ENCODE results near the gene TIMP2.

The TIMP2 gene

DNA sequence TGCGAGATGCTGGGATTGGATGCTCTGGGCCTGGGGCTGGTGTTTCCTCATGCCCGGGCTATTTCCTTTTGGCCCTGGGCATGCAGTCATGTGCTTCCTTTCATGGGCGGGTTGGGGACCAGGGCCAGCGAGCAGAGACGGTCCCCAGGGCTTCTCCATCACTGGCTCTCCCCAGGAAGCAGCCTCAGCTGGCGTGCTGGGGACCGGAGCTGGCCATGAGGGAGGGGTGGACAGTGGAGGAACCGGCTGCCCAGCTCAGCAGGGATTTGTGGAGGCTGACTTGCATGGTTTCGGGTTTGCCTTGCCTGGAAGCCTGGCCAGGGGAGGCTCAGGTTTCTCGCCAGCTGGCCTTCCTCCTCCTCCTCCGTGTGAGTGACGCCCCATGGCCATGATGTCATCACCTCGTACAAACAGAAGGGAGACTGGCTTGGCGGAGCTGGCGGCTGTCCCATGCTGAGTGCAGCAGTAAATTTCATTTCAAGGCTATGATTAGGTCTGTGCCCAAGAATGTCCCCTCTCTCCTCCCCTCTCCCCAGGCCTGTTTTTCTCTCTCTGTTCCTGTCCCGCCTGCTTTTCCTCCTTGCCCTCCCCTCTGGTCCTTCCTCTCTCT is 8.9 kb upstream of the TIMP2 start:
- H3K27me3 ChIP-seq (replicated peaks; ENCODE audit: control insufficient read depth, insufficient read depth, low read length, poor library complexity, severe bottlenecking), result no peaks in the 10 kb centered on the region
- no peak for DNase-seq
- H3K9me3 ChIP-seq (ENCODE audit: control insufficient read depth, low read length), result no peaks in the 10 kb centered on the region
- H3K4me3 ChIP-seq (ENCODE audit: insufficient read depth, low read depth, low read length, poor library complexity, severe bottlenecking), result no peak overlapping the region
- peaks cover 9% of the 10 kb centered on the region for H3K4me1 ChIP-seq (ENCODE audit: control insufficient read depth, insufficient read depth, low read length, poor library complexity, severe bottlenecking)
- H3K27ac ChIP-seq (ENCODE audit: insufficient read depth, low read length, poor library complexity, severe bottlenecking), result no peak overlapping the region
- H3K36me3 ChIP-seq (ENCODE audit: control insufficient read depth, insufficient read depth, low read length), result no peaks in the 10 kb centered on the region

- peak; percentile 18 to 22 (median 20) for DNase-seq
- Histone ChIP-seq H3K36me3 (ENCODE audit: control insufficient read depth, insufficient read depth, low read length) (no peaks in the 10 kb centered on the region), H3K4me1 (ENCODE audit: control insufficient read depth, insufficient read depth, low read length, poor library complexity, severe bottlenecking) (peaks cover 9% of the 10 kb centered on the region), H3K9me3 (ENCODE audit: control insufficient read depth, low read length) (no peaks in the 10 kb centered on the region), H3K27me3 (replicated peaks; ENCODE audit: control insufficient read depth, insufficient read depth, low read length, poor library complexity, severe bottlenecking) (no peaks in the 10 kb centered on the region), H3K27ac (ENCODE audit: insufficient read depth, low read length, poor library complexity, severe bottlenecking) (no peak overlapping the region), H3K4me3 (ENCODE audit: insufficient read depth, low read depth, low read length, poor library complexity, severe bottlenecking) (no peak overlapping the region)
These were observed 8.1 kb upstream of the TIMP2 start for GRCh38 chr17:78933025-78933958.

DNA sequence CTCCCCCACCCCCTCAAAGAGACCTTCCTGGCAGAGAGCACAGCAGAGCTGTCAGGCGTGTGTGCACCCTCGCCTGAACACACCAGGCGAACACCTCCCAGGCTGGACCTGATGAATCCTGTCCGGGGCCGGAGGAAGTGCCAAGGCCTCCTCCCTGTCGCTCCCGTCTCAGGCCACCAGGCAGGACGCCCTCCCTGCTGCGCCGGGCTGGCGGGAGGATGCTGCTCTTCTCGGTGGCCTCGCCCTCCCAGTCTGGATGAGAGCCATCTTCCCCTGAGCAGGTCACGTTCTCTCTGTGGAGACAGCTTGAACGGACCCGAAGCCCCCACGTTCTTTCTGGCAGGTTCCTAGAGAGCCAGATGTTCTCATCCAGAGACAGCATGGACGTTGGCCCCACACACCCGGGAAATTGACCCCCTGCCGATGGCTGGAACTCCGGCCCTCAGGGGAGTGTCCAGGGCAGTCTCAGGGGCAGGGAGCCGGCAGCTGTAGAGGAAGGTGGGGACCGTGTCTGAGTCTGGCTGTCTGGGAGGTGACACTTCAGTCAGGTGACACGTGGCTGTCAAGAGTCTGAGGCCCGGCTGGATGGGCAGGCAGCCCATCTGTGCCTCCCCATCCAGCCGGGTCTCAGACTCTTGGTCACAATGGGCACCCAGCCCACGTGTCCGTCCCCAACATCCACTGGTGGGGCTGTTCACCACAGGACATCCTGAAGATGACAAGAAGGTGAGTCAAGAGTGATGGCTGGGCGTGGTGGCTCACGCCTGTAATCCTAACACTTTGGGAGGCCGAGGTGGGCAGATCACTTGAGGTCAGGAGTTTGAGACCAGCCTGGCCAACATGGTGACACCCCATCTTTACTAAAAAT is 5.0 kb upstream of the TIMP2 start:
- Histone ChIP-seq H3K4me3 (ENCODE audit: insufficient read depth, low read depth, low read length, poor library complexity, severe bottlenecking) (no peak overlapping the region), H3K4me1 (ENCODE audit: control insufficient read depth, insufficient read depth, low read length, poor library complexity, severe bottlenecking) (peaks cover 15% of the 10 kb centered on the region), H3K36me3 (ENCODE audit: control insufficient read depth, insufficient read depth, low read length) (no peaks in the 10 kb centered on the region), H3K27ac (ENCODE audit: insufficient read depth, low read length, poor library complexity, severe bottlenecking) (no peak overlapping the region), H3K27me3 (replicated peaks; ENCODE audit: control insufficient read depth, insufficient read depth, low read length, poor library complexity, severe bottlenecking) (peaks cover 6% of the 10 kb centered on the region), H3K9me3 (ENCODE audit: control insufficient read depth, low read length) (no peaks in the 10 kb centered on the region)
- DNase-seq, result no peak

- Histone ChIP-seq H3K4me3 (ENCODE audit: insufficient read depth, low read depth, low read length, poor library complexity, severe bottlenecking) (peak overlapping the region; percentile 39), H3K27me3 (replicated peaks; ENCODE audit: control insufficient read depth, insufficient read depth, low read length, poor library complexity, severe bottlenecking) (peaks cover 6% of the 10 kb centered on the region), H3K36me3 (ENCODE audit: control insufficient read depth, insufficient read depth, low read length) (no peaks in the 10 kb centered on the region), H3K27ac (ENCODE audit: insufficient read depth, low read length, poor library complexity, severe bottlenecking) (no peak overlapping the region), H3K9me3 (ENCODE audit: control insufficient read depth, low read length) (no peaks in the 10 kb centered on the region), H3K4me1 (ENCODE audit: control insufficient read depth, insufficient read depth, low read length, poor library complexity, severe bottlenecking) (peaks cover 18% of the 10 kb centered on the region)
- no peak for DNase-seq
These were observed 722 bp upstream of the TIMP2 start for GRCh38 chr17:78925662-78926555.

GRCh38 chr17:78924481-78925151 is 571 bp downstream of the TIMP2 start:
- Histone ChIP-seq H3K4me1 (ENCODE audit: control insufficient read depth, insufficient read depth, low read length, poor library complexity, severe bottlenecking) (peaks cover 18% of the 10 kb centered on the region), H3K9me3 (ENCODE audit: control insufficient read depth, low read length) (no peaks in the 10 kb centered on the region), H3K27me3 (replicated peaks; ENCODE audit: control insufficient read depth, insufficient read depth, low read length, poor library complexity, severe bottlenecking) (peaks cover 6% of the 10 kb centered on the region), H3K27ac (ENCODE audit: insufficient read depth, low read length, poor library complexity, severe bottlenecking) (no peak overlapping the region), H3K4me3 (ENCODE audit: insufficient read depth, low read depth, low read length, poor library complexity, severe bottlenecking) (peak overlapping the region; percentile 55), H3K36me3 (ENCODE audit: control insufficient read depth, insufficient read depth, low read length) (no peaks in the 10 kb centered on the region)
- no peak for DNase-seq

- peak; percentile 13 to 47 (median 33) for DNase-seq
- Histone ChIP-seq H3K4me3 (ENCODE audit: insufficient read depth, low read depth, low read length, poor library complexity, severe bottlenecking) (peak overlapping the region; percentile 55), H3K36me3 (ENCODE audit: control insufficient read depth, insufficient read depth, low read length) (no peaks in the 10 kb centered on the region), H3K4me1 (ENCODE audit: control insufficient read depth, insufficient read depth, low read length, poor library complexity, severe bottlenecking) (peaks cover 18% of the 10 kb centered on the region), H3K27me3 (replicated peaks; ENCODE audit: control insufficient read depth, insufficient read depth, low read length, poor library complexity, severe bottlenecking) (peaks cover 6% of the 10 kb centered on the region), H3K9me3 (ENCODE audit: control insufficient read depth, low read length) (no peaks in the 10 kb centered on the region), H3K27ac (ENCODE audit: insufficient read depth, low read length, poor library complexity, severe bottlenecking) (no peak overlapping the region)
These were observed 1.3 kb downstream of the TIMP2 start for GRCh38 chr17:78923660-78924453.

DNA sequence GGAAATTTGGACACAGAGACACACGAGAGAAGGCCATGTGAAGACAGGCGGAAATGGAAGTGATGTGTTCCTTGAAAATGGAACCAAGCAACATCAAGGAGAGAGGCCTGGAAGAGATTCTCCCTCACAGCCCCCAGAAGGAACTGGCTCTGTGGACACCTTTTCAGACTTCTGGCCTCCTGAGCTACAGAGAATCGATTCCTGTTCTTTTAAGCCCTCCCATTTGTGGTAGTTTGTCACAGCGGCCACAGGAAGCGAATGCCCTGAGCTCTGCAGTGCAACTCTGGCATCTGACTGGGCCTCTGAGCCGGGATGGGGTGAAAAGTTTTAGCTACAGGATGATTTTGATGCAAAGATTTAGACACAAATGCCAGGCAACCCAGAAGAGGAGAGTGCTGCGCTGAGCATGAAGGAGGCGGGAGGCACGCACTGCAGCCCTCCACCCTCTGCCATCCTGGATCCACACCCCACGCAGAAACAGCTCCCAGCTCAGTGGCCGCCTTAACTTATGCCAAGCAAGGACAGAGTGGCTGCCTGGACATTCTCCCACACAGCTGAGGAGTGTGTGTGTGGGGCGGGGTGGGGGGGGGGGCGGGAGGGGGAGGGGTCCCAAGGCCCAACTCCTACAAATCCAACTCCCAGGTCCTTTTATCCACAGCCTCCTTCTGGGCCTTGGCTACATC is 2.2 kb downstream of the TIMP2 start:
- Histone ChIP-seq H3K9me3 (ENCODE audit: control insufficient read depth, low read length) (no peaks in the 10 kb centered on the region), H3K27ac (ENCODE audit: insufficient read depth, low read length, poor library complexity, severe bottlenecking) (no peak overlapping the region), H3K27me3 (replicated peaks; ENCODE audit: control insufficient read depth, insufficient read depth, low read length, poor library complexity, severe bottlenecking) (peaks cover 6% of the 10 kb centered on the region), H3K36me3 (ENCODE audit: control insufficient read depth, insufficient read depth, low read length) (no peaks in the 10 kb centered on the region), H3K4me3 (ENCODE audit: insufficient read depth, low read depth, low read length, poor library complexity, severe bottlenecking) (no peak overlapping the region), H3K4me1 (ENCODE audit: control insufficient read depth, insufficient read depth, low read length, poor library complexity, severe bottlenecking) (peaks cover 18% of the 10 kb centered on the region)
- DNase-seq, result no peak

DNA sequence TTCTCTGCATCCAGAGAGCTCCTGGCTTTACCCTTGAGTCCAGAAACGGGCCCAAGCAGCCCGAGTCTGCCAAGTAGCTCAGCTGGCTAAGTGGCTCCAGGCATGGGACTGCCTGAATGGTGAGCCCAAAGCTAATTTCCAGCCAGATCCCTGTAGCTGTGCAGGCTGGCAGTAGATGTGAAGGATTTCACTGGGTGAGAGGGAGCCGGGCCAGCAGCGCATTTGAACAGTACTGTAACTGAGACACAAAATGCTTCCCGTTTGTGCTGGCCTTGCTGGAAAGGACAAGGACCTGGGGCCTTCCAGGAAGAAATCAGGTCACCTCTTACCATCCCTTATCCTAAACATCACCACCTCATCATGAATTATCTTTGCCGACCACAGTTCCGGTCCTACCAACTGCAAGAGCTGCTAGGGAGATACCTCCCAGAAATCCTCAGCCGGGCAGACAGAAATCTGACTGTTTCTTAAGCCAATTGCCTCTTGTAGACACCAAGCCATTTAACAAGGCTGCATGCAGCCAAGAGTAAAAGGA is 3.7 kb downstream of the TIMP2 start:
- Histone ChIP-seq H3K4me3 (ENCODE audit: insufficient read depth, low read depth, low read length, poor library complexity, severe bottlenecking) (no peak overlapping the region), H3K9me3 (ENCODE audit: control insufficient read depth, low read length) (no peaks in the 10 kb centered on the region), H3K27me3 (replicated peaks; ENCODE audit: control insufficient read depth, insufficient read depth, low read length, poor library complexity, severe bottlenecking) (peaks cover 6% of the 10 kb centered on the region), H3K27ac (ENCODE audit: insufficient read depth, low read length, poor library complexity, severe bottlenecking) (no peak overlapping the region), H3K36me3 (ENCODE audit: control insufficient read depth, insufficient read depth, low read length) (no peaks in the 10 kb centered on the region), H3K4me1 (ENCODE audit: control insufficient read depth, insufficient read depth, low read length, poor library complexity, severe bottlenecking) (peaks cover 18% of the 10 kb centered on the region)
- DNase-seq, result no peak
